Measurements from ENCODE around the gene LHFPL4. TPM values are rescaled to one million over a fixed set of nuclear protein-coding genes. Genes with fewer than 3 reads are reported as not detected.
"Not testable (repeated sequence)": the region's sequence is repeated elsewhere in the genome, so short reads cannot be mapped to it uniquely, and the experiment has no call there.

The LHFPL4 gene
- total RNA-seq, 2 donors from 2014 or later = 0.28 to 6.8 TPM

- Histone ChIP-seq H3K36me3 (no peaks in the 10 kb centered on the region), H3K27ac (no peak overlapping the region), H3K4me1 (replicated peaks) (no peaks in the 10 kb centered on the region), H3K4me3 (no peak overlapping the region), H3K27me3 (replicated peaks; ENCODE audit: insufficient read depth) (no peaks in the 10 kb centered on the region), H3K9me3 (no peaks in the 10 kb centered on the region)
- intact Hi-C loops (cut with DNase I) = no loop called here
- TF ChIP-seq, protein P1, sequence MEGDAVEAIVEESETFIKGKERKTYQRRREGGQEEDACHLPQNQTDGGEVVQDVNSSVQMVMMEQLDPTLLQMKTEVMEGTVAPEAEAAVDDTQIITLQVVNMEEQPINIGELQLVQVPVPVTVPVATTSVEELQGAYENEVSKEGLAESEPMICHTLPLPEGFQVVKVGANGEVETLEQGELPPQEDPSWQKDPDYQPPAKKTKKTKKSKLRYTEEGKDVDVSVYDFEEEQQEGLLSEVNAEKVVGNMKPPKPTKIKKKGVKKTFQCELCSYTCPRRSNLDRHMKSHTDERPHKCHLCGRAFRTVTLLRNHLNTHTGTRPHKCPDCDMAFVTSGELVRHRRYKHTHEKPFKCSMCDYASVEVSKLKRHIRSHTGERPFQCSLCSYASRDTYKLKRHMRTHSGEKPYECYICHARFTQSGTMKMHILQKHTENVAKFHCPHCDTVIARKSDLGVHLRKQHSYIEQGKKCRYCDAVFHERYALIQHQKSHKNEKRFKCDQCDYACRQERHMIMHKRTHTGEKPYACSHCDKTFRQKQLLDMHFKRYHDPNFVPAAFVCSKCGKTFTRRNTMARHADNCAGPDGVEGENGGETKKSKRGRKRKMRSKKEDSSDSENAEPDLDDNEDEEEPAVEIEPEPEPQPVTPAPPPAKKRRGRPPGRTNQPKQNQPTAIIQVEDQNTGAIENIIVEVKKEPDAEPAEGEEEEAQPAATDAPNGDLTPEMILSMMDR (IDR thresholded peaks at IDR 0.05) = no peak
- TF ChIP-seq POLR2A (IDR thresholded peaks at IDR 0.05) (no peak), POLR2AphosphoS5 (IDR thresholded peaks at IDR 0.05) (no peak)
- no peak for DNase-seq (ENCODE audit: low spot score)
These were observed 42.3 kb upstream of the LHFPL4 start for GRCh38 chr3:9595877-9596276.

GRCh38 chr3:9591781-9592180, 38.2 kb upstream of the LHFPL4 start:
- H3K27me3 ChIP-seq (replicated peaks; ENCODE audit: insufficient read depth); H3K4me3 ChIP-seq; intact Hi-C loops (cut with DNase I); H3K36me3 ChIP-seq; H3K4me1 ChIP-seq (replicated peaks); H3K27ac ChIP-seq; DNase-seq (ENCODE audit: low spot score); H3K9me3 ChIP-seq: not testable (repeated sequence)
- WGBS = 98% methylated on average over 27 of the region's 28 CpGs

- TF ChIP-seq POLR2A (IDR thresholded peaks at IDR 0.05) (no peak), POLR2AphosphoS5 (IDR thresholded peaks at IDR 0.05) (no peak)
- TF ChIP-seq, protein P1 (IDR thresholded peaks at IDR 0.05) = no peak
- Histone ChIP-seq H3K4me3 (no peak overlapping the region), H3K4me1 (replicated peaks) (no peaks in the 10 kb centered on the region), H3K36me3 (no peaks in the 10 kb centered on the region), H3K27me3 (replicated peaks; ENCODE audit: insufficient read depth) (no peaks in the 10 kb centered on the region), H3K9me3 (no peaks in the 10 kb centered on the region), H3K27ac (no peak overlapping the region)
- intact Hi-C loops (cut with DNase I) = no loop called here
- no peak for DNase-seq (ENCODE audit: low spot score)
- 35% methylated on average over 8 of the region's 8 CpGs for WGBS
These were observed 36.7 kb upstream of the LHFPL4 start for GRCh38 chr3:9590282-9590791.

GRCh38 chr3:9583792-9584191, 30.2 kb upstream of the LHFPL4 start:
- intact Hi-C loops (cut with DNase I) = no loop called here
- TF ChIP-seq POLR2AphosphoS5 (IDR thresholded peaks at IDR 0.05) = no peak
- TF ChIP-seq, protein P1 (IDR thresholded peaks at IDR 0.05) = no peak
- TF ChIP-seq POLR2A (IDR thresholded peaks at IDR 0.05) = no peak
- H3K9me3 ChIP-seq = no peaks in the 10 kb centered on the region
- no peak overlapping the region for H3K4me3 ChIP-seq
- no peaks in the 10 kb centered on the region for H3K36me3 ChIP-seq
- no peaks in the 10 kb centered on the region for H3K27me3 ChIP-seq (replicated peaks; ENCODE audit: insufficient read depth)
- 100% methylated on average over 1 of the region's 1 CpG for WGBS
- H3K4me1 ChIP-seq (replicated peaks) = no peaks in the 10 kb centered on the region
- DNase-seq (ENCODE audit: low spot score) = no peak
- H3K27ac ChIP-seq = no peak overlapping the region

DNA sequence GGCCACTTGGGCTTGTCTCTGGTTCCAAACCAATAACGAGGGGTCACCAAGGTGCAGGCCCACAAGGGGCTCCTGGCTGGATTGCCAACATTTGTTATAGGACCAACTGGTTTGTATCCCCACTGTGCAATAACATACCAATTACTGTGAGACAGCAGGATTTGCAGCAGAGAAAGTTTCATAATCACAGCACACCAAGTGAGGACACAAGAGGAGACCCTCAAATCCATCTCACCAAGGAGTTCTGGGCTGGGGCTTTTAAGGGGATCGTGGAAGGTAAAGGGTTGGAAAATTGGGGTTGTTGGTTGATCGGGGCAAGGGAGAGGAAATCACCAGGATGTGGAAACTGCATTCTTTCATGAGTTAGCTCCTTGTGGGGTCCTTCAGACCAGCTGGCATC, 29.7 kb upstream of the LHFPL4 start:
- 85% methylated on average over 3 of the region's 3 CpGs for WGBS

More for the DNA sequence above, 29.7 kb upstream of the LHFPL4 start:
- H3K4me3 ChIP-seq = no peak overlapping the region
- DNase-seq (ENCODE audit: low spot score) = no peak
- intact Hi-C loops (cut with DNase I) = no loop called here
- TF ChIP-seq, protein P1 (IDR thresholded peaks at IDR 0.05) = no peak
- no peaks in the 10 kb centered on the region for H3K27me3 ChIP-seq (replicated peaks; ENCODE audit: insufficient read depth)
- no peaks in the 10 kb centered on the region for H3K36me3 ChIP-seq
- H3K27ac ChIP-seq = no peak overlapping the region
- no peaks in the 10 kb centered on the region for H3K9me3 ChIP-seq
- no peaks in the 10 kb centered on the region for H3K4me1 ChIP-seq (replicated peaks)

All from prostate gland (tissue), 2 donors.